Measurements from ENCODE around the gene SCFD2. TPM values are rescaled to one million over a fixed set of nuclear protein-coding genes. Genes with fewer than 3 reads are reported as not detected.
A peak's percentile ranks its signal among the peaks of the same experiment; 100 is the strongest.

Gene SCFD2
- total and polyA plus RNA-seq, 4 donors: 5.2 to 28.7 (median 16.4) TPM

DNA sequence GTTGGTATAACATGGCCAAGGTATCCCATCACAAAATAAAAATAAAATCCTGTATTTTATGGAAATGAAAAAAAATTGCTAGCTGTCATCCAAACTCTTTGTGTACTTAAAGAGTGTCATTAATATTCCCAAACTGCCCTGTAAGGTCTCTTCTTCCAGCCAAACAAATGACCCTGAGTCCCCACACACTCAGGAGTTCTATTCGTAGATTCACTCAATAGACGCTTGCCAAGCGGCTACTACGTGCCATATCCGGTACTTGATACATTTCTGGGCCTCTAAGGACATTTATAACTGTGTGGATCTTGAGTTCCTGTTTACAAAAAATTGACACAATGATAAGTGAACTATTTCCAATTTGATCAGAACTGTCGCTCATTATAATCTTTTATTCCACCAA lies 245.1 kb downstream of the SCFD2 start:
- TF ChIP-seq CTCF (IDR thresholded peaks at IDR 0.05; ENCODE audit: control extremely low read depth, extremely low read depth): no peak
- ATAC-seq (ENCODE audit: insufficient read depth, low FRiP score): no peak
- Histone ChIP-seq H3K4me1 (ENCODE audit: control insufficient read depth in 5 of 5, insufficient read depth in 5 of 5, low read length in 5 of 5) (peaks cover 2 to 39% (median 16%) of the 10 kb centered on the region in 5 donors), H3K9ac (ENCODE audit: insufficient read depth in 1 of 2, low read length in 2 of 2) (no peak overlapping the region), H3K36me3 (ENCODE audit: control insufficient read depth in 4 of 4, insufficient read depth in 4 of 4, low read length in 4 of 4) (no peaks in the 10 kb centered on the region), H3K4me3 (no peak overlapping the region), H3K27ac (ENCODE audit: low read depth in 1 of 2, low read length in 1 of 2) (peak overlapping the region in 1 of 2 donors; percentile 2), H3K27me3 (ENCODE audit: control insufficient read depth in 3 of 3, insufficient read depth in 3 of 3, low read length in 2 of 3) (no peaks in the 10 kb centered on the region), H3K9me3 (ENCODE audit: control insufficient read depth in 4 of 4, insufficient read depth in 3 of 4, low read length in 3 of 4) (no peaks in the 10 kb centered on the region)
- DNase-seq: peak in 2 of 3 donors; percentile 43 to 73
- WGBS, 2 donors: 64 to 81% methylated on average over 6 of the region's 6 CpGs

GRCh38 chr4:53119680-53120079 lies 246.2 kb downstream of the SCFD2 start:
- ATAC-seq (ENCODE audit: insufficient read depth, low FRiP score): no peak
- Histone ChIP-seq H3K27me3 (ENCODE audit: control insufficient read depth in 3 of 3, insufficient read depth in 3 of 3, low read length in 2 of 3) (no peaks in the 10 kb centered on the region), H3K9ac (ENCODE audit: insufficient read depth in 1 of 2, low read length in 2 of 2) (no peak overlapping the region), H3K4me1 (ENCODE audit: control insufficient read depth in 5 of 5, insufficient read depth in 5 of 5, low read length in 5 of 5) (peaks cover 2 to 39% (median 16%) of the 10 kb centered on the region in 5 donors), H3K36me3 (ENCODE audit: control insufficient read depth in 4 of 4, insufficient read depth in 4 of 4, low read length in 4 of 4) (no peaks in the 10 kb centered on the region), H3K27ac (ENCODE audit: low read depth in 1 of 2, low read length in 1 of 2) (no peak overlapping the region), H3K4me3 (no peak overlapping the region), H3K9me3 (ENCODE audit: control insufficient read depth in 4 of 4, insufficient read depth in 3 of 4, low read length in 3 of 4) (no peaks in the 10 kb centered on the region)
- no peak for TF ChIP-seq CTCF (IDR thresholded peaks at IDR 0.05; ENCODE audit: control extremely low read depth, extremely low read depth)
- DNase-seq: peak; percentile 46 to 63 (median 58)

DNA sequence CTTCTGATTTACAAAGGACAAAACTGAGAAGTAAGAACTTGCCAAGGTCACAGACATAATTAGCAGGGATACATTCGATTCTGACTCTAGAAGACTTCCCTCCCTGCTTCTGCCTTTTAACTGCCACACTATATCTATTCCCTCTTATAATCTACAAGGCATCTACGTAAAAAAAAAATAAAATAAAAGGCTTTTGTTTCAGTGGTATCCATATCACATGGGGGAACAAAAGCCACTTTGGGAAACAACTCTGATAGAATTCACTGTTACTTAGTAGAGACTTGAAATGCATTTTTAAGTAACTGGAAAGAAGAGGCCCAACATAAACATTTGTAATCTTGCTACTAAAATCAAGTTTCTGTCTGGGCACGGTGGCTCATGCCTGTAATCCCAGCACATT lies 247.2 kb downstream of the SCFD2 start:
- Histone ChIP-seq H3K4me3 (no peak overlapping the region), H3K4me1 (ENCODE audit: control insufficient read depth in 5 of 5, insufficient read depth in 5 of 5, low read length in 5 of 5) (peaks cover 2 to 39% (median 16%) of the 10 kb centered on the region in 5 donors)
- 85 to 92% methylated on average over 3 of the region's 3 CpGs for WGBS, 2 donors

More for the DNA sequence above, 247.2 kb downstream of the SCFD2 start:
- no peak overlapping the region for H3K27ac ChIP-seq (ENCODE audit: low read depth in 1 of 2, low read length in 1 of 2)
- no peaks in the 10 kb centered on the region for H3K36me3 ChIP-seq (ENCODE audit: control insufficient read depth in 4 of 4, insufficient read depth in 4 of 4, low read length in 4 of 4)
- no peak overlapping the region for H3K9ac ChIP-seq (ENCODE audit: insufficient read depth in 1 of 2, low read length in 2 of 2)
- ATAC-seq (ENCODE audit: insufficient read depth, low FRiP score) (no peak), DNase-seq (no peak)
- no peaks in the 10 kb centered on the region for H3K9me3 ChIP-seq (ENCODE audit: control insufficient read depth in 4 of 4, insufficient read depth in 3 of 4, low read length in 3 of 4)
- no peaks in the 10 kb centered on the region for H3K27me3 ChIP-seq (ENCODE audit: control insufficient read depth in 3 of 3, insufficient read depth in 3 of 3, low read length in 2 of 3)
- no peak for TF ChIP-seq CTCF (IDR thresholded peaks at IDR 0.05; ENCODE audit: control extremely low read depth, extremely low read depth)

Measured in lung (tissue), 12 donors.